ENCODE measurements around the gene TP63.

The TP63 gene

GRCh38 chr3:189851682-189852081 lies 220.5 kb downstream of the TP63 start:
- Histone ChIP-seq H3K4me1 (ENCODE audit: insufficient read depth, low read length, severe bottlenecking) (no peaks in the 10 kb centered on the region), H3K9me3 (ENCODE audit: low read length) (no peaks in the 10 kb centered on the region), H4K20me1 (ENCODE audit: insufficient read depth, low read length) (no peaks in the 10 kb centered on the region), H2AFZ (ENCODE audit: low read length) (no peak overlapping the region), H3K9ac (ENCODE audit: low read length) (no peak overlapping the region), H3K4me3 (ENCODE audit: low read depth, low read length, poor library complexity, severe bottlenecking) (no peak overlapping the region), H3K4me2 (ENCODE audit: low read length) (no peak overlapping the region), H3K9me2 (ENCODE audit: low read depth, low read length) (no peaks in the 10 kb centered on the region), H3K79me2 (ENCODE audit: insufficient read depth, low read length) (no peaks in the 10 kb centered on the region), H3K36me3 (ENCODE audit: insufficient read depth, low read length) (no peaks in the 10 kb centered on the region), H3K27ac (ENCODE audit: low read depth, low read length, poor library complexity, severe bottlenecking) (no peak overlapping the region), H3K27me3 (ENCODE audit: insufficient read depth, low read length) (no peaks in the 10 kb centered on the region), H3F3A (ENCODE audit: insufficient read depth, low read length) (no peaks in the 10 kb centered on the region)
- TF ChIP-seq CTCF (IDR thresholded peaks at IDR 0.05; ENCODE audit: low read length) (no peak), EZH2 (IDR thresholded peaks at IDR 0.05; ENCODE audit: borderline replicate concordance, low read length) (no peak)

- no peaks in the 10 kb centered on the region for H3K9me3 ChIP-seq (ENCODE audit: low read length)
- no peak overlapping the region for H3K4me3 ChIP-seq (ENCODE audit: low read depth, low read length, poor library complexity, severe bottlenecking)
- H3K4me2 ChIP-seq (ENCODE audit: low read length) = no peak overlapping the region
- TF ChIP-seq CTCF (IDR thresholded peaks at IDR 0.05; ENCODE audit: low read length) = no peak
- no peak for TF ChIP-seq EZH2 (IDR thresholded peaks at IDR 0.05; ENCODE audit: borderline replicate concordance, low read length)
- H2AFZ ChIP-seq (ENCODE audit: low read length) = no peak overlapping the region
- no peaks in the 10 kb centered on the region for H3K4me1 ChIP-seq (ENCODE audit: insufficient read depth, low read length, severe bottlenecking)
- no peaks in the 10 kb centered on the region for H3K27me3 ChIP-seq (ENCODE audit: insufficient read depth, low read length)
- H3F3A ChIP-seq (ENCODE audit: insufficient read depth, low read length) = no peaks in the 10 kb centered on the region
- no peaks in the 10 kb centered on the region for H3K36me3 ChIP-seq (ENCODE audit: insufficient read depth, low read length)
- no peaks in the 10 kb centered on the region for H4K20me1 ChIP-seq (ENCODE audit: insufficient read depth, low read length)
- H3K27ac ChIP-seq (ENCODE audit: low read depth, low read length, poor library complexity, severe bottlenecking) = no peak overlapping the region
- no peaks in the 10 kb centered on the region for H3K79me2 ChIP-seq (ENCODE audit: insufficient read depth, low read length)
- H3K9ac ChIP-seq (ENCODE audit: low read length) = no peak overlapping the region
- H3K9me2 ChIP-seq (ENCODE audit: low read depth, low read length) = no peaks in the 10 kb centered on the region
Measured at GRCh38 chr3:189853906-189854305, 222.7 kb downstream of the TP63 start.

GRCh38 chr3:189860296-189860695 lies 229.1 kb downstream of the TP63 start:
- H3K4me3 ChIP-seq (ENCODE audit: low read depth, low read length, poor library complexity, severe bottlenecking) = no peak overlapping the region
- H3K36me3 ChIP-seq (ENCODE audit: insufficient read depth, low read length) = no peaks in the 10 kb centered on the region
- H3K27me3 ChIP-seq (ENCODE audit: insufficient read depth, low read length) = no peaks in the 10 kb centered on the region
- no peaks in the 10 kb centered on the region for H3F3A ChIP-seq (ENCODE audit: insufficient read depth, low read length)
- H3K4me1 ChIP-seq (ENCODE audit: insufficient read depth, low read length, severe bottlenecking) = no peaks in the 10 kb centered on the region
- no peak overlapping the region for H3K4me2 ChIP-seq (ENCODE audit: low read length)
- H2AFZ ChIP-seq (ENCODE audit: low read length) = no peak overlapping the region
- H3K9ac ChIP-seq (ENCODE audit: low read length) = no peak overlapping the region
- H3K27ac ChIP-seq (ENCODE audit: low read depth, low read length, poor library complexity, severe bottlenecking) = no peak overlapping the region
- no peaks in the 10 kb centered on the region for H3K9me2 ChIP-seq (ENCODE audit: low read depth, low read length)
- H3K9me3 ChIP-seq (ENCODE audit: low read length) = no peaks in the 10 kb centered on the region
- H4K20me1 ChIP-seq (ENCODE audit: insufficient read depth, low read length) = no peaks in the 10 kb centered on the region
- H3K79me2 ChIP-seq (ENCODE audit: insufficient read depth, low read length) = no peaks in the 10 kb centered on the region
- no peak for TF ChIP-seq CTCF (IDR thresholded peaks at IDR 0.05; ENCODE audit: low read length)
- no peak for TF ChIP-seq EZH2 (IDR thresholded peaks at IDR 0.05; ENCODE audit: borderline replicate concordance, low read length)
